Measurements from ENCODE around the gene RPL28.

The RPL28 gene

DNA sequence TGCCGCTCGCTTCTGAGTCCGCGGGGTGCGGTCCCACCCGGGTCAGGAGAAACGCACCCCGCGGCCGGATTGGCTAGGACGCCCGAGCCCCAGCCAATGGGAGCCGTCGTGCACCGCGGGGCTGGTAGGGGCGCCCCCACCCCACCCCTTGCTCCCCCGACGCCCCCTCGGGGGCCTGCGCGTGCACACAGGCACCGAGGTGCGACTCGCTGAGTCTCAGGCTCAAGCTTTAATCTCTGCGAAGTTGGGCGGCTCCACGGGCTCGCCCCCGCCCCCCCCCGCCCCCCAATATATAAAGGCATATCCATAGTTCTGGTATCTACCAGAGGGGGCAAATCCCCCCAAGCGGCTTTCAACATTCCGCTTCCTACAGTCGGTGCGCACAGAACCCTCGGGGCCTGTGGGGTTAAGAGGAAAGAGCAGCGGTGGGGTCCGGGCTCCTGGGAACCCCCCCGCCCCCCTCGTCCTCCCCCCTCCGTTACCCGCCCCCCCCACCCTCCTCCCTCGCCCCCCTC is 31.0 kb upstream of the RPL28 start, which contains the start of gene COX6B2:
Gene COX6B2 (minus strand): TSS at position 22 of the 515 bp plus-strand sequence. CDS start 198 bp downstream, outside the sequence.
- DNase-seq (ENCODE audit: insufficient read length, low spot score) (no peak), FAIRE-seq (no peak)
- TF ChIP-seq CTCF (IDR thresholded peaks at IDR 0.05; ENCODE audit: insufficient read depth, missing control alignments) = no peak

- TF ChIP-seq CTCF (IDR thresholded peaks at IDR 0.05; ENCODE audit: insufficient read depth, missing control alignments) = no peak
- no peak for DNase-seq (ENCODE audit: insufficient read length, low spot score)
- no peak for FAIRE-seq
Observed at GRCh38 chr19:55355213-55355821, 30.4 kb upstream of the RPL28 start.

- no peak for TF ChIP-seq CTCF (IDR thresholded peaks at IDR 0.05; ENCODE audit: insufficient read depth, missing control alignments)
- no peak for FAIRE-seq
- DNase-seq (ENCODE audit: insufficient read length, low spot score) = no peak
Observed at GRCh38 chr19:55358493-55358892, 27.2 kb upstream of the RPL28 start.

DNA sequence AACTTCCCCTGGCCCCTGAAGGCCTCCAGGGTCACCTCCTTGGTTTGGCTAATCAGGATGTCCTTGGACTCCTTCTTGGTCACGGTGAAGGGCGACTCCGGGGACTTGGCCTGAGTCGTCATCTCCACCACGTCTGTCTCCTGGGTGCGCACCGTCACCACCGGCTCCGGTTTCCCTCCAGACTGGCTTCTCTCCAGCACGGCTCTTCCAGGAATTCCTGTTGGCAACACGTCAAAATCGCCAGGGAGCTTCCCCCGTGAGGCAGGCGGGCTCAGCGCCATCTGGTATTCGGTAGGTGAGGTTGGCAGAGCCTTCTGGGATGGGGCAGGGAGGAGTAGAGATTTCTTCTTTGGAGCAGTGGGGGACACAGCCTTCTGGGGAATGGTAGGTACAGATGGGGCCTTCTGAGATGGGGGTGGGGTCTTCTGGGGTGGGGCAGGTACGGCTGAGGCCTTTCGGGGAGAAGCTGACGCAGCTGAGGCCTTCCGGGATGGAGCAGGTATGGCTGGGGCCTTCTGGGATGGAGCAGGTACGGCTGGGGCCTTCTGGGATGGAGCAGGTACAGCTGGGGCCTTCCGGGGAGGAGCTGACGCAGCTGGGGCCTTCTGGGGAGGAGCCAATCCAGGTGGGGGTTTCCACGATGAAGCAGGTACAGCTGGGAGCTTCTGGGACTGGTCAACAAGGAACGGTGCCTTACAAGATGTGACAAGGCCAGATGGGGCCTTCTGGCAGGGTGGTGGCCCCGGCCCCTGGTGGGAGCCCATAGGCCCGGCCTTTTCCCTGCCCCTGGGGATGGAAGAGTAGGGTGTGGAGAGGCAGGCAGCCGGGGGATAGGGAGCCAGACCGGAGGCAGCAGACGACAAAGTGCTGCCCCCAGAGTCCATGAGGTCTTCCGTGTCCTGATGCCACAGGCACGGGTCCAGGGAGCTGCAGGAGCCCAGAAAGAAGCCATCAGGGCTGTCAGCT is 26.5 kb upstream of the RPL28 start:
- no peak for TF ChIP-seq CTCF (IDR thresholded peaks at IDR 0.05; ENCODE audit: insufficient read depth, missing control alignments)
- DNase-seq (ENCODE audit: insufficient read length, low spot score) = no peak
- FAIRE-seq = no peak

DNA sequence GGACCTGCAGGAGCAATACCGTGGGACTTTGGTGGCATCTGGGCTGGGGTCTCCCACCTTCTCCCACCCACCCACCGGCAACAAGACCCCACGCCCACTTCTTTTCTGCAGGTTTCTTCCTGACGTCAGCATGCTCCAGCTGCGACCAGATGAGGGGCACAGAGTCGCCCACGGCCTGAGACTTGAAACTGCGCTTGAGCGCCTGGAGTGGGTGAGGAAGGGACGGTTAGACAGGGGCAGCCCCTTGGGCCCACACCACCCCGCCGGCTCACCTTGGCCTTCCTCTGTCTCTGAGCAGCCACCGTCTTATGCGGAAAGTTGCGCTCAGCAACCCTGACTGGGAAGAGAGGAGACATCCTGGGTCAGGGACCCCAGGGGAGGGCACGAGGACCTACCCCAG is 24.8 kb upstream of the RPL28 start:
- no peak for TF ChIP-seq CTCF (IDR thresholded peaks at IDR 0.05; ENCODE audit: insufficient read depth, missing control alignments)
- FAIRE-seq = no peak
- DNase-seq (ENCODE audit: insufficient read length, low spot score) = no peak

DNA sequence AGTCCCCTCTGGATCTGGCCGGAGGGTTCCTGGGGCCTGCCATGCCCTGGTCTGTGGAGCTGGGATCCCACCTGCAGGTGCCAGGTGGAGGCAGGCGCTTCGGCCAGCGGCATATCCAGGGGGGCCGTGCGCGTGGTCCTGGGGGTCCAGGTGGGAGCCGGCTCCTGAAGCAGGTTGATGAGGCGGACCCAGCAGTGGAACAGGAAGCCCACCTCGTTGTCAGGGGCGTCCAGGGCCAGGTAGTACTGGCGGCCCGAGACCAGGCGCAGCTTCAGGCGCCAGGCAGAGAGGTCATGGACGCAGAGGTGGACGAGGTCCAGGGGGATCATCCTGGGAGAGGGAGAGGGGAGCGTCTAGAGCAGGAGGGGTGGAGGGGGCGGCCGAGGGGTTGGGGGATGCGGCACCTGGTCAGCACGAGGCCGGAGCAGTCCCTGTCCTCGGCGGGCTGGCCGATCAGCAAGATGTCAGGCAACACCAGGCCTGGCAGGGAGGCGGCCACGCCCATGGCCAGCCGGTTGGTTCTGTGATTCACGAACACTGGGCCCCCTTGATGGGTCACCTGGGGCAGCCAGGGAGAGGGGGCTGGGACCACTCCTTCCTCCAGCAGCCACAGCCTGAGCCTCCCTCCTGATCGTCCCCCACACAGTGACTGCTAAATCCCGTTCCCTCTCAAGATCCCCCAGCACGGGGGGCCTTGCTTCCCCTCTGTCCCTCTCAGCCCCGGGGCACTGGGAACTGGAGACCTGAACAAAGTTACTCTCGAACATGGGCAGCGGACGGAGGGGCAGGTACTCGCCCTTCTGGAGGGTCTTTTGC is 23.4 kb upstream of the RPL28 start:
- FAIRE-seq = no peak
- TF ChIP-seq CTCF (IDR thresholded peaks at IDR 0.05; ENCODE audit: insufficient read depth, missing control alignments) = no peak
- DNase-seq (ENCODE audit: insufficient read length, low spot score) = no peak
